ENCODE data around the gene TP63.

TP63 gene

GRCh38 chr3:189776149-189776824, 145.1 kb downstream of the TP63 start:
- H3K4me3 ChIP-seq (ENCODE audit: low read depth, low read length) = no peak overlapping the region

GRCh38 chr3:189778340-189778950, 147.3 kb downstream of the TP63 start:
- no peak overlapping the region for H3K4me3 ChIP-seq (ENCODE audit: low read depth, low read length)

- H3K4me3 ChIP-seq (ENCODE audit: low read depth, low read length) = no peak overlapping the region
Observed at GRCh38 chr3:189779166-189779565, 148.0 kb downstream of the TP63 start.

- H3K4me3 ChIP-seq (ENCODE audit: low read depth, low read length) = no peak overlapping the region
Observed at GRCh38 chr3:189780546-189781270, 149.5 kb downstream of the TP63 start.

DNA sequence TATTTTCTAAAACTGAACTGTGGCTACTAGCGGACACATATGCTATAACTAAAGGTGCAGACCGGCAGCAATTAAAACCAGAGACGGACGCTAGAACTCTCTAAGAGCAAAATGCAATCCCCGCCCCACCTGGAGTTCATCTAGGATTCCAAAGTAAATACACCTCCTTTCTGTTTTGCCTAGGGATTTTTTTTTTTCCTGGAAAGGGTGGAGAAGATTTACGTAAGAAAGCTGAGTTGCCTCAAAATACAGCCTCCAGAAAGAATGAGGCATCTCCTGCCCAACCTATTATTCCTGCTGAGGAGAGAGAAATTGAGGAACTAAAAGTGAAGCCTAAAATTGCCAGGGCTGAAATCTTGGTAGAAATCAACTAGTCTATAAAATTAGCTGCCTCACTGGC, 150.2 kb downstream of the TP63 start:
- H3K4me3 ChIP-seq (ENCODE audit: low read depth, low read length) = no peak overlapping the region

GRCh38 chr3:189786479-189787064, 155.4 kb downstream of the TP63 start:
- no peak overlapping the region for H3K4me3 ChIP-seq (ENCODE audit: low read depth, low read length)

DNA sequence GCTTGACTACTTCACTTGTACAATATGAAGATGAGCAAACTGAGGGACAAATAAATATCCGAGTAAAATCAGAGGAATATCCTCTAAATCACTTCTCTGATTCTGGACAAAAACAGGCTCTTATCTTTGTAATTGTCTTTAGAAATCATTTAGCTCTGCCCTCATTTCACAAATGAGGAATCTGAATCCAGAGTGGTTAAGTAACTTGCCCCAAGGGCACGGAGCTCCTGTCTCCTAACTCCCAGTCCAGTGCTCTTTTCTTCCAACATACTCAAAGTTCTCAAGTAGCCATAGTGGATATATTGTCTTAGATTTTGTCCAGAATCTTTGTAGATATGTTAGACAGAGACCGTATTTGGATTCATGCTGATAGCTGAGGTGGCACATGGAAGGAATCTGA, 156.0 kb downstream of the TP63 start:
- no peak overlapping the region for H3K4me3 ChIP-seq (ENCODE audit: low read depth, low read length)

GRCh38 chr3:189787632-189788031, 156.4 kb downstream of the TP63 start:
- no peak overlapping the region for H3K4me3 ChIP-seq (ENCODE audit: low read depth, low read length)

- H3K4me3 ChIP-seq (ENCODE audit: low read depth, low read length) = no peak overlapping the region
Observed at GRCh38 chr3:189789432-189789831, 158.2 kb downstream of the TP63 start.

- H3K4me3 ChIP-seq (ENCODE audit: low read depth, low read length) = no peak overlapping the region
Observed at GRCh38 chr3:189790658-189791057, 159.5 kb downstream of the TP63 start.

- no peak overlapping the region for H3K4me3 ChIP-seq (ENCODE audit: low read depth, low read length)
Observed at GRCh38 chr3:189792046-189792929, 161.1 kb downstream of the TP63 start.

DNA sequence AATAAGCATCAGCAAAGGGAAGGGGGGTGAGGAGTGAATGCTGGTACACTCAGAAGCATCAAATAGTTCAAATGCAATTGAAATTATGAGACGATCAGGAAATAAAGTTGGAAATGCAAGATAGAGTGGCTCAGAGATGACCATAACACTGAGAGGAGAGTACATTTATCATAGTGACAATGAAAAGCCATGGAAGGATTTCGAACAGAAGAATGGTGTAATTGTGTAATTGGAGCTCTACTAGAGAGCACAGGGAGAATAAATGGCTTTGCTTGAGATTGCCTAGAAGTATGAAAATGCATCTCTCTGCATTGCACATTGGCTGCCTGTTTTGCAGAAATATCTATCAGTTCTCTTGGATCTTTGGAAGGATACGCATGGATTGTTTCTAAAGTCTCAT, 163.3 kb downstream of the TP63 start:
- H3K4me3 ChIP-seq (ENCODE audit: low read depth, low read length) = no peak overlapping the region

DNA sequence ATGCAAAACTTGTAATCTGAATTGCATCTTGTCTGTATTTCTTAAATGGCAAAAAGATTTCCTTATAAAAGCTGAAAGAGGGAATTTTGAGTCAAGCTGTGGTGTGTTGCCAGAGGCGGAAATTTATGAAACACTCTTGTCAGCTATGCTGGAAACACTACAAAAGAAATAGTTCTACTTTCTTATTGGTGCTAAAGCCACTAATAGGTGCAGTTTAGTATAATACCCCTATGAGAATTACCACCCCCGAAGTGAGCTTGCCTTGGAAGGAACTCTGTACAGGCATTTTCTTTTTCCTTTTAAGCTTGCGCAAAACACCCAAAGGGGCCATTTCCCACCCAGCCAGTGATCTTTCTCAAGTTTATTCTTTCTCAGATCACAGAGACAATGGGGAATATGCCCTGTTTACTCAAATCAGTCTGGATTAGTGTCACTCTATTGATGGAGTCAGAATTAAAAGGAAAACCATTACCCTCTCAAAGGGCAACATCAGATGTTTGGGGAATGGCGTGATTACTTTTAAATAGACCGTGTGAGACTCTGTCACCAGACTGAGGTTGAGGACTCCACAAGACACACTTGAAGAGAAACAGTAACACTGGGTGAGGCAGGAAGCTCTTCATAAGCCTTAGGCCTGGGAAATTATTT, 166.0 kb downstream of the TP63 start:
- no peak overlapping the region for H3K4me3 ChIP-seq (ENCODE audit: low read depth, low read length)

- H3K4me3 ChIP-seq (ENCODE audit: low read depth, low read length) = no peak overlapping the region
Observed at GRCh38 chr3:189799366-189799765, 168.2 kb downstream of the TP63 start.

- H3K4me3 ChIP-seq (ENCODE audit: low read depth, low read length) = no peak overlapping the region
Observed at GRCh38 chr3:189800436-189800835, 169.2 kb downstream of the TP63 start.

- no peak overlapping the region for H3K4me3 ChIP-seq (ENCODE audit: low read depth, low read length)
Observed at GRCh38 chr3:189803254-189803653, 172.1 kb downstream of the TP63 start.

DNA sequence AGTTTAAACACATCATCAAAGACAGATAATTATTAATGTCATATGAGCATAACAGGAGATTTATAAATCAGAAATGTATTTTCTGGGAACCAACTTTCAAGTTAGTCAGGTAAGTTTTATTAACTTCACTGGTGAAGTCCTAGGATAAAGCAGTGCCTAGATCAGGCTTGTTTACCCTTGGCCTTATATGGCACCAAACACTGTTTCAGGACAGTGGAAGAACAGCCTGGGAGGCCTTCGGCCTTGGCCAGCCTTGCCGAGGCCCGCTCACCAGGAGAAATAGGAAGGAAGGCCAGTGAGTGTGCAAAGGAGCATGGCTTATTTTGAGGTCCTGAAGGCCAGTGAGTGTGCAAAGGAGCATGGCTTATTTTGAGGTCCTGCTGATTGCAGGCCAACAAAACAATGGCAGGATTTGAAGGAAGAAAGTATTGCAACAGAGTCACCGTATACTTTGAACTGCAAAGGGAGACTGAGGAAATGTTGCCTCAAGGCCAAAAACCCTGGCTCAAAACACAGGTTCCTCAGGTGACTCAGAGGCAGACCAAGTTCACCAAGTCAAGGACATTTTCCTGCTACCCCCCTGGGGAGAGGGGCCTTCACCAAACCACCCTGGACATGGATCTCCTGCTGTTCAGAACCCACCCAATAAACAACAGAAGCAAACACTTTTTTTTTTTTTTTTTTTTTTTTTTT, 174.3 kb downstream of the TP63 start:
- H3K4me3 ChIP-seq (ENCODE audit: low read depth, low read length) = no peak overlapping the region

- H3K4me3 ChIP-seq (ENCODE audit: low read depth, low read length) = no peak overlapping the region
Observed at GRCh38 chr3:189806171-189806951, 175.2 kb downstream of the TP63 start.

Measured in iPS-11a (cell line).